GM12878 (cell line): ENCODE results near the gene CACNG4. TPM values are rescaled to one million over a fixed set of nuclear protein-coding genes. Genes with fewer than 3 reads are reported as not detected.

Source experiments
- ATAC-seq: fragments of 200-7000 bp; cut with Tn5 transposase; 3 replicates; pipeline ENCODE4 v1.9.1; 2020; ENCODE audit warnings: mild to moderate bottlenecking, moderate library complexity
- BruUV-seq: library from RNA; stranded (reverse); fragments of 400-500 nt; replicated peaks from 2 replicates; lab custom pipeline; 2021; lab: Mats Ljungman, UMichigan
- CTCF ChIA-PET: fragments of 300-600 bp; sonication (Branson Sonifier 250); formaldehyde crosslinking; extraction: SDS; loops from one replicate; lab custom pipeline; 2021; ENCODE audit warnings: inconsistent platforms; lab: Yijun Ruan, JAX
- POLR2A ChIA-PET: fragments of 350-600 bp; formaldehyde crosslinking; extraction: SDS; loops from one replicate; lab custom pipeline; 2021; ENCODE audit warnings: inconsistent platforms; lab: Charles Lee
- RAD21 ChIA-PET: fragments of 300-600 bp; sonication (Branson Sonifier 250); formaldehyde crosslinking; loops from one replicate; lab custom pipeline; 2023; ENCODE audit warnings: antibody characterized with exemption; ENCODE audit not compliant: unreplicated experiment; lab: Charles Lee
- SMC1A ChIA-PET: fragments of 300-600 bp; sonication (Branson Sonifier 250); formaldehyde crosslinking; loops from one replicate; lab custom pipeline; 2023; ENCODE audit not compliant: unreplicated experiment, uncharacterized antibody; lab: Charles Lee
- DNase-seq: peaks from one replicate; pipeline ENCODE4 v3.0.0-alpha.2; 2011; ENCODE audit warnings: low read depth, low spot score
- FAIRE-seq: peaks from 3 replicates; lab custom pipeline; 2011; peaks lifted over from hg19 to GRCh38; lab: Jason Lieb, UNC
- H2AFZ ChIP-seq: 2 replicates; pipeline ENCODE4 v1.6.0; 2011; ENCODE audit warnings: low read depth, low read length, control low read depth; ENCODE audit not compliant: control insufficient read depth
- H3K27ac ChIP-seq: 2 replicates; pipeline ENCODE4 v1.5.1; 2011; ENCODE audit warnings: control low read depth; ENCODE audit not compliant: control insufficient read depth, insufficient read depth
- H3K27me3 ChIP-seq, 2 experiments: replicated peaks in 1 of 2; 2 replicates each; pipeline versions ENCODE4 v1.6.0 to v1.6.1; 2011; ENCODE audit warnings: low read length in 1 of 2; ENCODE audit not compliant: control insufficient read depth in 2 of 2, insufficient read depth in 2 of 2
- H3K36me3 ChIP-seq, 2 experiments: 2 replicates each; pipeline ENCODE4 v1.5.1; 2011; ENCODE audit warnings: low read length in 1 of 2; ENCODE audit not compliant: control insufficient read depth in 2 of 2, insufficient read depth in 2 of 2
- H3K4me1 ChIP-seq: 2 replicates; pipeline ENCODE4 v1.6.1; 2011; ENCODE audit warnings: mild to moderate bottlenecking, low read length, moderate library complexity, mixed read lengths; ENCODE audit not compliant: control insufficient read depth, insufficient read depth
- H3K4me2 ChIP-seq: 2 replicates; pipeline ENCODE4 v1.6.0; 2011; ENCODE audit warnings: control low read depth; ENCODE audit not compliant: control insufficient read depth, insufficient read depth
- H3K4me3 ChIP-seq: fragments of 200-600 bp; sonication (generic); 2 replicates; pipeline ENCODE4 v1.5.1; 2016
- H3K79me2 ChIP-seq: 2 replicates; pipeline ENCODE4 v1.6.0; 2011; ENCODE audit warnings: low read length; ENCODE audit not compliant: control insufficient read depth, insufficient read depth
- H3K9ac ChIP-seq: 2 replicates; pipeline ENCODE4 v1.8.0; 2011; ENCODE audit warnings: low read length, control low read depth, mixed read lengths; ENCODE audit not compliant: control insufficient read depth, insufficient read depth
- H3K9me3 ChIP-seq: replicated peaks from 3 replicates; pipeline ENCODE4 v1.5.1; 2011; ENCODE audit warnings: mild to moderate bottlenecking, low read length; ENCODE audit not compliant: control insufficient read depth, insufficient read depth
- H4K20me1 ChIP-seq: 2 replicates; pipeline ENCODE4 v1.6.0; 2011; ENCODE audit not compliant: control insufficient read depth, insufficient read depth
- CHD2 ChIP-seq: IDR thresholded peaks from 2 replicates; pipeline ENCODE4 v1.6.1; 2011; ENCODE audit warnings: low read depth, low read length, improper control_type of control experiment, borderline replicate concordance
- PAX5 ChIP-seq: IDR thresholded peaks from 2 replicates; pipeline ENCODE4 v1.6.1; 2011; ENCODE audit warnings: low read depth, low read length, borderline replicate concordance
- SP1 ChIP-seq: IDR thresholded peaks from one replicate; pipeline ENCODE4 v1.6.1; 2011; ENCODE audit warnings: low read depth, low read length
- TCF3 ChIP-seq: IDR thresholded peaks from 2 replicates; pipeline ENCODE4 v1.6.1; 2012; ENCODE audit warnings: low read depth, mild to moderate bottlenecking, low read length, borderline replicate concordance; ENCODE audit not compliant: insufficient read depth
- WGBS: methylation state at CpG from one replicate; pipeline ENCODE4 v1.1.6; 2016; ENCODE audit warnings: low lambda C conversion rate; ENCODE audit not compliant: insufficient replicate concordance, insufficient coverage; ENCODE audit errors: missing lambda C conversion rate; 5-methylcytosine and 5-hydroxymethylcytosine counted together
- in situ Hi-C: fragments of 300-500 bp; cut with MboI; formaldehyde crosslinking; loops from 9 replicates; pipeline ENCODE4 v1.14.3; 2018; ENCODE audit warnings: mixed read lengths
- intact Hi-C: fragments of 100-400 bp; cut with micrococcal nuclease; formaldehyde crosslinking; loops from one replicate; pipeline ENCODE4 v1.14.2; 2022; ENCODE audit not compliant: unreplicated experiment
- polyA plus RNA-seq, 11 experiments: library from polyadenylated mRNA; depleted of rRNA in 4 of 11; unstranded in 6 of 11; stranded (reverse) in 5 of 11; fragments of >200 nt; fragmentation: Nextera tagmentation in 4 of 11; fragmentation: Illumina TruSeq in 1 of 11; extraction: Ambion mirVana in 4 of 11; extraction: Trizol in 1 of 11; gene quantifications; 1 replicate in 1 of 11; 2 replicates in 10 of 11; pipeline versions ENCODE4 v1.2.1 to v1.2.3, GENCODE V29; 2011 to 2016; ENCODE audit warnings: inconsistent platforms in 2 of 11, missing spikeins in 2 of 11, low read depth in 1 of 11
- total RNA-seq, 4 experiments: library from RNA; depleted of rRNA in 3 of 4; stranded (reverse); fragments of >200 nt in 3 of 4; fragmentation: Illumina TruSeq in 1 of 4; extraction: Trizol in 1 of 4; gene quantifications; 2 replicates each; pipeline versions ENCODE4 v1.2.1 to v1.2.3, GENCODE V29; 2013 to 2021
- TF ChIP-seq, protein P1 (sequence below): fragments of 450-650 bp; formaldehyde crosslinking; IDR thresholded peaks from 2 replicates; pipeline ENCODE4 v1.4.0; 2020; ENCODE audit warnings: mild to moderate bottlenecking, moderate library complexity

The CACNG4 gene
- total and polyA plus RNA-seq, 10 of the 15 experiments (the other 5 are each of a cell fraction or from before 2014, with no cell fraction given) = 0.08 TPM; not detected in 8

- intact Hi-C loops = no loop called here
Measured at GRCh38 chr17:66928949-66929348, 35.6 kb upstream of the CACNG4 start.

More at GRCh38 chr17:66928949-66929348, 35.6 kb upstream of the CACNG4 start:
- no peak for ATAC-seq
- SMC1A ChIA-PET = no interaction called here
- CTCF ChIA-PET = no interaction called here
- Histone ChIP-seq H4K20me1 (no peaks in the 10 kb centered on the region), H3K4me1 (no peaks in the 10 kb centered on the region), H3K9ac (no peak overlapping the region), H3K36me3 (no peaks in the 10 kb centered on the region), H3K4me3 (no peak overlapping the region), H3K4me2 (no peak overlapping the region), H3K27me3 (no peaks in the 10 kb centered on the region; a peak in 1 of 4 replicates), H2AFZ (no peak overlapping the region), H3K27ac (no peak overlapping the region), H3K79me2 (no peaks in the 10 kb centered on the region), H3K9me3 (no peaks in the 10 kb centered on the region)
- no peak for DNase-seq
- BruUV-seq = no TSS peak
- TF ChIP-seq PAX5 (no peak), CHD2 (no peak), TCF3 (no peak), SP1 (no peak)
- TF ChIP-seq, protein P1, sequence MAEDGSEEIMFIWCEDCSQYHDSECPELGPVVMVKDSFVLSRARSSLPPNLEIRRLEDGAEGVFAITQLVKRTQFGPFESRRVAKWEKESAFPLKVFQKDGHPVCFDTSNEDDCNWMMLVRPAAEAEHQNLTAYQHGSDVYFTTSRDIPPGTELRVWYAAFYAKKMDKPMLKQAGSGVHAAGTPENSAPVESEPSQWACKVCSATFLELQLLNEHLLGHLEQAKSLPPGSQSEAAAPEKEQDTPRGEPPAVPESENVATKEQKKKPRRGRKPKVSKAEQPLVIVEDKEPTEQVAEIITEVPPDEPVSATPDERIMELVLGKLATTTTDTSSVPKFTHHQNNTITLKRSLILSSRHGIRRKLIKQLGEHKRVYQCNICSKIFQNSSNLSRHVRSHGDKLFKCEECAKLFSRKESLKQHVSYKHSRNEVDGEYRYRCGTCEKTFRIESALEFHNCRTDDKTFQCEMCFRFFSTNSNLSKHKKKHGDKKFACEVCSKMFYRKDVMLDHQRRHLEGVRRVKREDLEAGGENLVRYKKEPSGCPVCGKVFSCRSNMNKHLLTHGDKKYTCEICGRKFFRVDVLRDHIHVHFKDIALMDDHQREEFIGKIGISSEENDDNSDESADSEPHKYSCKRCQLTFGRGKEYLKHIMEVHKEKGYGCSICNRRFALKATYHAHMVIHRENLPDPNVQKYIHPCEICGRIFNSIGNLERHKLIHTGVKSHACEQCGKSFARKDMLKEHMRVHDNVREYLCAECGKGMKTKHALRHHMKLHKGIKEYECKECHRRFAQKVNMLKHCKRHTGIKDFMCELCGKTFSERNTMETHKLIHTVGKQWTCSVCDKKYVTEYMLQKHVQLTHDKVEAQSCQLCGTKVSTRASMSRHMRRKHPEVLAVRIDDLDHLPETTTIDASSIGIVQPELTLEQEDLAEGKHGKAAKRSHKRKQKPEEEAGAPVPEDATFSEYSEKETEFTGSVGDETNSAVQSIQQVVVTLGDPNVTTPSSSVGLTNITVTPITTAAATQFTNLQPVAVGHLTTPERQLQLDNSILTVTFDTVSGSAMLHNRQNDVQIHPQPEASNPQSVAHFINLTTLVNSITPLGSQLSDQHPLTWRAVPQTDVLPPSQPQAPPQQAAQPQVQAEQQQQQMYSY (CRISPR knock-in tag) = no peak
- POLR2A ChIA-PET = no interaction called here
- FAIRE-seq = no peak
- WGBS = 16% methylated on average over 5 of the region's 5 CpGs
- in situ Hi-C loops = no loop called here
- RAD21 ChIA-PET = no interaction called here
